GM12801 (cell line): ENCODE results near the gene TEPSIN.

ENCODE experiments used
- TF ChIP-seq, protein P1 (sequence below): IDR thresholded peaks from one replicate; pipeline ENCODE4 v1.5.1; 2011; ENCODE audit warnings: control low read depth; ENCODE audit not compliant: insufficient read length; ENCODE audit errors: extremely low read depth

The TEPSIN gene

DNA sequence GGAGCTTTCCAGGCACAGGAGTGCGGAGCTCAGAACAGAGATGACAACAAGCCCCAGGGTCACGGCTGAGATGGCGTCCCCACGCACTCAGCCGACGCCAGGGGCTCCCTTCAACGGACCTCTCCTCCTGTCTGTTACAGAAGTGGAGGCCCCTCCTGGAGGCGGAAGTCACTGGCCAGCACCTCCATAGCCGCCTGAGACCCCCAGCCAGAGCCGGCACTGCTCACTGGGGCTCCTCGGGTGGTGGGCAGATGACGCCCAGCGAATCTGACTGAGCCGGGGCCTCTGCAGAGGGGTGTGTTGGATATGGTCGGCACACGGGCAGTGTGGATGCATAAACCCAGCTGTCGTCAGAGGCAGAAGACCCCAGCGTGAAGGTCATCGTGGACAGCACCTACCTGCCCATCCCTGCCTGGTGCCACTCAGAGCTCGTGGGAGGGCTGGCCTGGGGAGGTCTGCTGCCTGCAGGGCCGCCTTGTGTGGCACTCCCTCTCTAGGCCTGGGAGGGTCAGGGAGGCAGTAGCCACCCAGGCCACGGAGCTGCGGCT, 20.3 kb upstream of the TEPSIN start:
- TF ChIP-seq, protein P1, sequence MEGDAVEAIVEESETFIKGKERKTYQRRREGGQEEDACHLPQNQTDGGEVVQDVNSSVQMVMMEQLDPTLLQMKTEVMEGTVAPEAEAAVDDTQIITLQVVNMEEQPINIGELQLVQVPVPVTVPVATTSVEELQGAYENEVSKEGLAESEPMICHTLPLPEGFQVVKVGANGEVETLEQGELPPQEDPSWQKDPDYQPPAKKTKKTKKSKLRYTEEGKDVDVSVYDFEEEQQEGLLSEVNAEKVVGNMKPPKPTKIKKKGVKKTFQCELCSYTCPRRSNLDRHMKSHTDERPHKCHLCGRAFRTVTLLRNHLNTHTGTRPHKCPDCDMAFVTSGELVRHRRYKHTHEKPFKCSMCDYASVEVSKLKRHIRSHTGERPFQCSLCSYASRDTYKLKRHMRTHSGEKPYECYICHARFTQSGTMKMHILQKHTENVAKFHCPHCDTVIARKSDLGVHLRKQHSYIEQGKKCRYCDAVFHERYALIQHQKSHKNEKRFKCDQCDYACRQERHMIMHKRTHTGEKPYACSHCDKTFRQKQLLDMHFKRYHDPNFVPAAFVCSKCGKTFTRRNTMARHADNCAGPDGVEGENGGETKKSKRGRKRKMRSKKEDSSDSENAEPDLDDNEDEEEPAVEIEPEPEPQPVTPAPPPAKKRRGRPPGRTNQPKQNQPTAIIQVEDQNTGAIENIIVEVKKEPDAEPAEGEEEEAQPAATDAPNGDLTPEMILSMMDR: no peak

DNA sequence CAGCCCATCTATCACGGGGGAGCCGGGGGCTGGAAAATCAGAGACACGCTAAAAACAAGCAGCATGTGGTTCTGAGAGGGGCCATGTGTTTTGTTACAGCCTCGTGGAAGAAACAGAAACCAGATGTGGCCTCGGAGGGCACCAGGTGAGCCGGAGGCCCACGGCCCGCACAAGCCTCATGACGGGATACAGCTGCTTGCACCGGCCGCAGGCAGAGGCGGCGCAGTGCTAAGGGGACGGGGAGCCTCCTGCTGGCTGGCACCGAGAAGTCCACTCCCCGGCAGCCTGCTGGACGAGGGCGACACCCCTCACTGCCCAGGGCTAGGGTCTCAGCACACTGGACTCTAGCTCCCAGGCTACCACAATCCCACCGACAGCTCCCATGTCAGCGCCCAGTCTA, 19.4 kb upstream of the TEPSIN start:
- TF ChIP-seq, protein P1: no peak

DNA sequence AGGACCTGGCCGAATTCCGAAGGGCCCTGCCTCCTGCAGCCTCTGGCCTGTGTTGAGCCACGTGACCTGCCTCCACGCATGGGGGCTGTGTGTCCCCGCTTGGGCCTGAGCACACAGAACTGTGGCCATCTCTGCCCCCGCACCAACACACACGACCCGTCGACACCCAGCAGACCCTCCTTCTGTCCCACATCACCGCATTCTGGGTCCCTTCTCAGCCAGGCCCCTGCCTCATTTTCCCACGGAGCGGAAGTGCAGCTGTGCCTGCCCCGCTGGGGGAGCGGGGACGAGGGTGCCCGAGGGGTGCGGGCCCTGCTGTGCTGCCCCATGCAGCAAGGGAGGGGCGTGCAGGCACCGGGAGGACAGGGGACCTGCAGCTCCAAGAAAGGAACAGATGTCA, 18.7 kb upstream of the TEPSIN start:
- TF ChIP-seq, protein P1: no peak

DNA sequence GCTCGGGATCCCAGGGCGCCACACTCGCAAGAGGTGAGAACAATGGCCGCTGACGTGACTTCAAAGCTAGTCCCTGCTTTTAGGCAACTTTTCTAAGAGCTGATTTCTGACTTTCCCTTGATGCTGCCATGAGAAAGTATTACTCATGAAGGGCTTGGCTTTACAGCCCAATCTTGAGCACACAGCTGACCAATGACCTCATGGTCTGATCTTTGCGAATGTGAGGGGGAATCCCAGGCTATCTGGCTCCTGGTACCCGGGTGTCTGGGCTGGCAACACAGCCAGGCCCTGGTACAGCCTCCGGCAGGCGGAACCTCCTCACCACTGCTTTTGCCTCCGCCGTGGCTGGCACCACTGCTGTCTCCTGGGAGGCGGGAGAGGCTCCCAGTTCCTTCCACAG, 17.8 kb upstream of the TEPSIN start:
- TF ChIP-seq, protein P1: no peak

DNA sequence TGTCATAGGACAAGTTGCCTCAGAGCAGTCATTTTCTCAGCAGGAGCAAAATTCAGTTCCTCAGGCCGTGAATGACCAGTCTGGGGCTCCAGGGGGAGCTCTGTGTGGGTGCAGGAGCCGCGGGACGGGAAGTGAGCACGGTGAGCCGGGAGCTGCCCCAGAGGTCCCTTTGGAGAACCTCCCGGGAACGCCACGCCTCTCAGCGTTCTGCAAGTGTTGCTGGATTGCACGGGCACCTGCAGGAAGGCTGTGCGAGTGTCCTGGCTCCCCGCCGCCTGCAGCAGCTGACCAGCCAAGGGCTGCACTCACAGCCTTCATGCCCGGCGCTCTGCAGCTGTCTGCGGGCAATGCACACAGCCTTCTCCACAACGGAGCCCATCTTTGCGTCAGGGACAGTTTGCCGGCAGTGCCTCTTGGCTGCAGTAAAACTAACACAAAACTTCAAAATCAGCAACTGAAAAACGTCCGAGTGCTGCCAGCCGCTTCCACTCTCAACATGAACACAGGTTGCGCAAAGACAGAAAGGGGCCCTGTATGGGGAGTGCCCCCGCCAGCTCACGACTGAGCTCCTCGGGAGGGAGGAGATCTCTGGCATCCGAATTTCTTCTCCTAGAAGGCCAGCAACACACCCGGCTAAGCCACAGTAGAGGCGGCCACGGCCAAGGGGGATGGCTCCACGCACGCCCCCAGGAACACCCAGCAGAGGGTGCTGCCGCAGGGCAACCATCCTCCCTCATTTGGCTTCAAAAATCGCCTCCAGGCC, 16.3 kb upstream of the TEPSIN start:
- TF ChIP-seq, protein P1: no peak

DNA sequence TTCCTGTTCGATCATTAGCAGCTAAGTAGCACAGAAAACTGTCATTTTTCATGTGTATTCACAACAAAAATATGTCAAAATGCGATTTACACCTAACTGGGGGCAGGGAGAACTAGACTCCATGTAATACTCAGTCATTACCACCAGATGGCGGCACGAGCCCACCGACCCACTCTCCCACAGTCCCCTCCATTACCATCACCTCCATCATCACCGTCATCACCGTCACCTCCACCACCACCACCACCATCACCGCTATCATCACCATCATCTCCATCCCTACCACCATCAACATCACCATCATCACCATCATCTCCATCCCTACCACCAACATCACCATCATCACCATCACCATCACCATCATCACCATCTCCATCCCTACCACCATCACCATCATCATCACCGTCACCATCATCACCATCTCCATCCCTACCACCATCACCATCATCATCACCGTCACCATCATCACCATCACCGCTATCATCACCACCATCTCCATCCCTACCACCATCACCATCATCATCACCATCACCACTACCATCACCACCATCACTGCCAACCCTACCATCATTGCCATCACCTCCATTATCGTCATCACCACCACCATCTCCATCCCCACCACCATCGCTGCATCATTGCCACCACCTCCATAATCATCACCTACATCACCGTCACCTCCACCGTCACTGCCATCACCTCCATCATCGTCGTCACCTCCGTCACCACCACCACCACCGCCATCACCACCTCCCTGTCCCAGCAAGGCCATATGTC, 14.7 kb upstream of the TEPSIN start:
- TF ChIP-seq, protein P1: no peak

DNA sequence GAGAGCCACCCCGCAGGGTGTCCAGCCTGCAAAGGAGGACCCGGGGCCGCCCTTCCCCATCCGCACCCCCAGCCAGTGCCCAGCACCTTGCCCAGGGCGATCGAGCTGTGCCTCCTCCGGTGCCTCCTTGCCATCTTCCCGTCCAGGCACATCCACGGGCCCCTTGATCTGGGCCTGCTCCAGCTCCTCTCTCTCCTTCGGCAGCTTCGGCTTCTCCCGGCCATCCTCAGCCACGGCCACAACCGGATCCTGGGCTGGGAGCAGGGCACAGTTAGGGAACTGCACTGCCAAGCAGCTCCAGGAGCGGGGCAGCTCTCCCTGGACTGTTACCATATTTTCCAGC, 14.1 kb upstream of the TEPSIN start:
- TF ChIP-seq, protein P1: no peak
